HepG2 (cell line): ENCODE data around the gene CYP2W1. TPM values are rescaled to one million over a fixed set of nuclear protein-coding genes. Genes with fewer than 3 reads are reported as not detected.
A peak's percentile ranks its signal among the peaks of the same experiment; 100 is the strongest.

Source experiments
- AGO2 ChIP-seq: fragments of 200-400 bp; formaldehyde crosslinking; optimal IDR thresholded peaks from 2 replicates; pipeline ENCODE3; 2017; ENCODE audit warnings: mild to moderate bottlenecking, low read depth, low read length, moderate library complexity
- CEBPB ChIP-seq: IDR thresholded peaks from 2 replicates; pipeline ENCODE4 v1.6.1; 2011; ENCODE audit warnings: low read depth, low read length, improper control_type of control experiment, borderline replicate concordance
- CHD2 ChIP-seq: IDR thresholded peaks from 2 replicates; pipeline ENCODE4 v1.6.1; 2011; ENCODE audit warnings: low read depth, low read length, improper control_type of control experiment
- EP300 ChIP-seq, 3 experiments: sonication (generic) in 1 of 3; formaldehyde crosslinking in 1 of 3; IDR thresholded peaks; 2 replicates each; pipeline versions ENCODE4 v1.5.1 to v1.6.1; 2011 to 2020; ENCODE audit warnings: low read depth in 2 of 3, low read length in 2 of 3, borderline replicate concordance in 1 of 3, improper control_type of control experiment in 1 of 3, mild to moderate bottlenecking in 1 of 3, missing genetic modification reagents in 1 of 3, moderate library complexity in 1 of 3
- ERF ChIP-seq: IDR thresholded peaks from 2 replicates; pipeline ENCODE4 v1.6.1; 2018; ENCODE audit warnings: missing biosample characterization, missing genetic modification reagents
- FOXA1 ChIP-seq, 2 experiments: fragments of 450-650 bp in 1 of 2; sonication (generic) in 1 of 2; formaldehyde crosslinking in 1 of 2; IDR thresholded peaks; 2 replicates each; pipeline versions ENCODE4 v1.4.0 to v1.6.1; 2016 to 2020; ENCODE audit warnings: missing genetic modification reagents in 1 of 2
- GATAD2A ChIP-seq: IDR thresholded peaks from 2 replicates; pipeline ENCODE4 v1.6.1; 2016
- JDP2 ChIP-seq: sonication (generic); formaldehyde crosslinking; IDR thresholded peaks from 2 replicates; pipeline ENCODE4 v1.8.1; 2022; ENCODE audit warnings: missing genetic modification reagents, borderline replicate concordance
- KLF13 ChIP-seq: sonication (generic); formaldehyde crosslinking; IDR thresholded peaks from 2 replicates; pipeline ENCODE4 v1.4.0; 2020; ENCODE audit warnings: mild to moderate bottlenecking, missing genetic modification reagents
- MLX ChIP-seq: IDR thresholded peaks from 2 replicates; pipeline ENCODE4 v1.6.1; 2016
- NBN ChIP-seq: fragments of 450-650 bp; conservative IDR thresholded peaks from 2 replicates; pipeline ENCODE4 v1.6.1; 2017
- NCOA5 ChIP-seq: sonication (generic); formaldehyde crosslinking; IDR thresholded peaks from 2 replicates; pipeline ENCODE4 v1.4.0; 2020; ENCODE audit warnings: missing genetic modification reagents
- NPAS2 ChIP-seq: sonication (generic); formaldehyde crosslinking; IDR thresholded peaks from 2 replicates; pipeline ENCODE4 v1.8.0; 2022; ENCODE audit warnings: mild to moderate bottlenecking, missing genetic modification reagents, borderline replicate concordance
- NR0B2 ChIP-seq: sonication (generic); formaldehyde crosslinking; IDR thresholded peaks from 2 replicates; pipeline ENCODE4 v1.4.0; 2020; ENCODE audit warnings: mild to moderate bottlenecking, missing genetic modification reagents
- SETDB1 ChIP-seq: sonication (generic); formaldehyde crosslinking; IDR thresholded peaks from 2 replicates; pipeline ENCODE4 v1.5.1; 2020; ENCODE audit warnings: missing genetic modification reagents, mild to moderate bottlenecking, borderline replicate concordance
- SIX1 ChIP-seq: sonication (generic); formaldehyde crosslinking; IDR thresholded peaks from 2 replicates; pipeline ENCODE4 v1.4.0; 2020; ENCODE audit warnings: missing genetic modification reagents, borderline replicate concordance
- SMAD1 ChIP-seq: sonication (generic); formaldehyde crosslinking; IDR thresholded peaks from 2 replicates; pipeline ENCODE4 v1.4.0; 2020; ENCODE audit warnings: missing genetic modification reagents, low read depth, mild to moderate bottlenecking, borderline replicate concordance
- THAP11 ChIP-seq: IDR thresholded peaks from 2 replicates; pipeline ENCODE4 v1.6.1; 2016; ENCODE audit warnings: missing biosample characterization, missing genetic modification reagents
- ZBTB37 ChIP-seq: sonication (generic); formaldehyde crosslinking; IDR thresholded peaks from 2 replicates; pipeline ENCODE4 v1.4.0; 2020; ENCODE audit warnings: mild to moderate bottlenecking, missing genetic modification reagents
- ZFP82 ChIP-seq: sonication (generic); formaldehyde crosslinking; IDR thresholded peaks from 2 replicates; pipeline ENCODE4 v1.5.1; 2020; ENCODE audit warnings: mild to moderate bottlenecking, missing genetic modification reagents, borderline replicate concordance
- ZNF10 ChIP-seq: sonication (generic); formaldehyde crosslinking; IDR thresholded peaks from 2 replicates; pipeline ENCODE4 v1.4.0; 2020; ENCODE audit warnings: mild to moderate bottlenecking, low read depth, missing genetic modification reagents, borderline replicate concordance
- ZNF136 ChIP-seq: sonication (generic); formaldehyde crosslinking; IDR thresholded peaks from 2 replicates; pipeline ENCODE4 v1.8.1; 2022; ENCODE audit warnings: low read depth, mild to moderate bottlenecking, moderate library complexity, missing genetic modification reagents
- ZNF275 ChIP-seq: sonication (generic); formaldehyde crosslinking; IDR thresholded peaks from 2 replicates; pipeline ENCODE4 v1.8.0; 2022; ENCODE audit warnings: missing genetic modification reagents, mild to moderate bottlenecking, inconsistent platforms, borderline replicate concordance
- ZNF552 ChIP-seq: sonication (generic); formaldehyde crosslinking; IDR thresholded peaks from 2 replicates; pipeline ENCODE4 v1.9.0; 2022; ENCODE audit warnings: missing genetic modification reagents, mild to moderate bottlenecking, borderline replicate concordance
- ZNF749 ChIP-seq: sonication (generic); formaldehyde crosslinking; IDR thresholded peaks from 2 replicates; pipeline ENCODE4 v1.8.0; 2022; ENCODE audit warnings: mild to moderate bottlenecking, missing genetic modification reagents, moderate library complexity, borderline replicate concordance
- ZSCAN25 ChIP-seq: sonication (generic); formaldehyde crosslinking; IDR thresholded peaks from 2 replicates; pipeline ENCODE4 v1.8.0; 2022; ENCODE audit warnings: mild to moderate bottlenecking, missing genetic modification reagents
- polyA plus RNA-seq, 8 experiments: library from polyadenylated mRNA; depleted of rRNA in 3 of 8; stranded (reverse) in 7 of 8; unstranded in 1 of 8; fragments of >200 nt; fragmentation: Illumina TruSeq in 4 of 8; extraction: Trizol in 4 of 8; gene quantifications; 2 replicates each; pipeline versions ENCODE4 v1.2.1 to v1.2.3, GENCODE V29; 2011 to 2016; ENCODE audit warnings: low read depth in 4 of 8, missing spikeins in 1 of 8, mixed read lengths in 1 of 8; ENCODE audit not compliant: insufficient read depth in 1 of 8
- total RNA-seq, 5 experiments: library from RNA; depleted of rRNA; stranded (reverse); fragments of >200 nt; fragmentation: Illumina TruSeq; extraction: Trizol; gene quantifications; 2 replicates each; pipeline ENCODE4 v1.2.3, GENCODE V29; 2016; ENCODE audit warnings: low read depth in 1 of 5

Gene CYP2W1
- total and polyA plus RNA-seq, 2 of the 13 experiments (the other 11 are each of a cell fraction or from before 2014, with no cell fraction given): 19.5 to 31.7 TPM

GRCh38 chr7:957418-958220 is 25.4 kb upstream of the CYP2W1 start (continued):
- TF ChIP-seq ZNF552 (peak; percentile 90), ZFP82 (CRISPR knock-in tag) (peak; percentile 97), ZNF749 (CRISPR knock-in tag) (peak; percentile 89), CEBPB (peak; percentile 99), NCOA5 (CRISPR knock-in tag) (no peak), SETDB1 (CRISPR knock-in tag) (no peak), ZNF10 (CRISPR knock-in tag) (no peak), NR0B2 (CRISPR knock-in tag) (no peak), SIX1 (CRISPR knock-in tag) (peak; percentile 32; the same call in 1 of the 2 replicates), ZNF136 (CRISPR knock-in tag) (peak; percentile 72; the same call in 1 of the 2 replicates), NBN (no peak), FOXA1 (IDR thresholded peaks at IDR 0.05) (no peak), FOXA1 (CRISPR knock-in tag; IDR thresholded peaks at IDR 0.05) (peak; percentile 42; the same call in 1 of the 2 replicates), AGO2 (peak; percentile 73), ZBTB37 (no peak), MLX (CRISPR knock-in tag) (peak; percentile 99), EP300 (IDR thresholded peaks at IDR 0.05; ENCODE audit: low read depth in 2 of 2, low read length in 2 of 2) (peak in 1 of 2 experiments; percentile 17; a peak in 1 of 4 replicates), EP300 (CRISPR knock-in tag; IDR thresholded peaks at IDR 0.05; ENCODE audit: borderline replicate concordance) (peak; percentile 46), NPAS2 (CRISPR knock-in tag) (no peak), SMAD1 (peak; percentile 89; the same call in 1 of the 2 replicates), ZSCAN25 (CRISPR knock-in tag) (peak; percentile 76), GATAD2A (CRISPR knock-in tag) (peak; percentile 88), JDP2 (no peak), THAP11 (CRISPR knock-in tag) (peak; percentile 82), ERF (CRISPR knock-in tag) (peak; percentile 83), KLF13 (CRISPR knock-in tag) (no peak), ZNF275 (no peak; the same call in 1 of the 2 replicates), CHD2 (0 out of 2 replicates have a peak, but pooled peaks have one; percentile 22)
